Neural cell (in vitro differentiated cells): Measurements from ENCODE around the gene SERTAD2. TPM values are rescaled to one million over a fixed set of nuclear protein-coding genes. Genes with fewer than 3 reads are reported as not detected.

Experiments used
- H2AFZ ChIP-seq: fragments of 200-600, 300-800 bp; sonication (generic), shearing (Covaris generic); 2 replicates; pipeline ENCODE4 v1.6.0; 2014; ENCODE audit warnings: low read depth, mild to moderate bottlenecking, antibody characterized with exemption, low read length, moderate library complexity
- H3F3A ChIP-seq: fragments of 200-600 bp; shearing (Covaris generic); 2 replicates; pipeline ENCODE4 v1.6.1; 2016; ENCODE audit warnings: mild to moderate bottlenecking, moderate library complexity, mixed read lengths, antibody characterized with exemption, low read length; ENCODE audit not compliant: insufficient read depth, poor library complexity, severe bottlenecking
- H3K27ac ChIP-seq: fragments of 200-600, 300-800 bp; sonication (generic), shearing (Covaris generic); 2 replicates; pipeline ENCODE4 v1.5.1; 2014; ENCODE audit warnings: mild to moderate bottlenecking, low read length, moderate library complexity
- H3K27me3 ChIP-seq: fragments of 300-800, 200-600 bp; sonication (generic), shearing (Covaris generic); 2 replicates; pipeline ENCODE4 v1.6.0; 2014; ENCODE audit warnings: mild to moderate bottlenecking, low read depth, low read length, moderate library complexity; ENCODE audit not compliant: insufficient read depth
- H3K36me3 ChIP-seq: fragments of 300-800, 200-600 bp; sonication (generic), shearing (Covaris generic); 2 replicates; pipeline ENCODE4 v1.5.1; 2014; ENCODE audit warnings: mild to moderate bottlenecking, antibody characterized with exemption, low read length, moderate library complexity; ENCODE audit not compliant: insufficient read depth
- H3K4me2 ChIP-seq: fragments of 300-800, 200-600 bp; sonication (generic), shearing (Covaris generic); 2 replicates; pipeline ENCODE4 v1.6.0; 2014; ENCODE audit warnings: mild to moderate bottlenecking, low read length
- H3K4me3 ChIP-seq: fragments of 300-800, 200-600 bp; sonication (generic), shearing (Covaris generic); 2 replicates; pipeline ENCODE4 v1.5.1; 2014; ENCODE audit warnings: mild to moderate bottlenecking, low read length, moderate library complexity
- H3K79me2 ChIP-seq: fragments of 200-600 bp; shearing (Covaris generic); replicated peaks from 2 replicates; pipeline ENCODE4 v1.6.0; 2014; ENCODE audit warnings: mild to moderate bottlenecking, low read length, moderate library complexity; ENCODE audit not compliant: insufficient read depth
- H3K9ac ChIP-seq: fragments of 300-800, 200-600 bp; sonication (generic), shearing (Covaris generic); 2 replicates; pipeline ENCODE4 v1.6.1; 2016; ENCODE audit warnings: mild to moderate bottlenecking, low read length, mixed read lengths
- H3K9me2 ChIP-seq: fragments of 200-600 bp; shearing (Covaris generic); 2 replicates; pipeline ENCODE4 v1.6.1; 2016; ENCODE audit warnings: mild to moderate bottlenecking, low read length, mixed read lengths; ENCODE audit not compliant: insufficient read depth
- H3K9me3 ChIP-seq: fragments of 200-600, 300-800 bp; sonication (generic), shearing (Covaris generic); 2 replicates; pipeline ENCODE4 v1.6.1; 2016; ENCODE audit warnings: mild to moderate bottlenecking, mixed run types, low read length, moderate library complexity, mixed read lengths
- H4K20me1 ChIP-seq: fragments of 200-600 bp; shearing (Covaris generic); 2 replicates; pipeline ENCODE4 v1.6.1; 2016; ENCODE audit warnings: mild to moderate bottlenecking, mixed run types; ENCODE audit not compliant: insufficient read depth
- CTCF ChIP-seq: fragments of 450-650 bp; IDR thresholded peaks from 2 replicates; pipeline ENCODE4 v1.5.1; 2014; ENCODE audit warnings: antibody characterized with exemption, mild to moderate bottlenecking, moderate library complexity; ENCODE audit not compliant: poor library complexity, severe bottlenecking
- EP300 ChIP-seq: fragments of 450-650 bp; conservative IDR thresholded peaks from 2 replicates; pipeline ENCODE4 v1.6.1; 2014; ENCODE audit warnings: antibody characterized with exemption, mild to moderate bottlenecking, moderate library complexity; ENCODE audit not compliant: poor library complexity, severe bottlenecking
- EZH2 ChIP-seq: fragments of 200-600, 300-800 bp; shearing (Covaris generic), sonication (generic); IDR thresholded peaks from 2 replicates; pipeline ENCODE4 v1.6.1; 2014; ENCODE audit warnings: antibody characterized with exemption, low read length, borderline replicate concordance, mild to moderate bottlenecking; ENCODE audit not compliant: insufficient read depth, poor library complexity, severe bottlenecking
- MXI1 ChIP-seq: fragments of 450-650 bp; conservative IDR thresholded peaks from 2 replicates; pipeline ENCODE4 v1.6.1; 2014; ENCODE audit warnings: antibody characterized with exemption, mild to moderate bottlenecking; ENCODE audit not compliant: poor library complexity, severe bottlenecking
- POLR2AphosphoS5 ChIP-seq: IDR thresholded peaks from 2 replicates; pipeline ENCODE4 v1.6.1; 2012
- RAD21 ChIP-seq: fragments of 450-650 bp; conservative IDR thresholded peaks from 2 replicates; pipeline ENCODE4 v1.6.1; 2014; ENCODE audit warnings: antibody characterized with exemption, mild to moderate bottlenecking, moderate library complexity
- REST ChIP-seq: IDR thresholded peaks from 2 replicates; pipeline ENCODE4 v1.6.1; 2012; ENCODE audit warnings: borderline replicate concordance
- SMC3 ChIP-seq: fragments of 450-650 bp; conservative IDR thresholded peaks from 2 replicates; pipeline ENCODE4 v1.6.1; 2014; ENCODE audit warnings: antibody characterized with exemption, mild to moderate bottlenecking, moderate library complexity; ENCODE audit not compliant: poor library complexity
- TAF1 ChIP-seq: IDR thresholded peaks from 2 replicates; pipeline ENCODE4 v1.6.1; 2012; ENCODE audit warnings: low read depth
- polyA plus RNA-seq: library from polyadenylated mRNA; depleted of rRNA; stranded (reverse); fragments of >200 nt; gene quantifications from 2 replicates; pipeline ENCODE4 v1.2.3, GENCODE V29; 2014

SERTAD2 gene
- polyA plus RNA-seq, 1 donor from 2014 or later, result 4.7 TPM

DNA sequence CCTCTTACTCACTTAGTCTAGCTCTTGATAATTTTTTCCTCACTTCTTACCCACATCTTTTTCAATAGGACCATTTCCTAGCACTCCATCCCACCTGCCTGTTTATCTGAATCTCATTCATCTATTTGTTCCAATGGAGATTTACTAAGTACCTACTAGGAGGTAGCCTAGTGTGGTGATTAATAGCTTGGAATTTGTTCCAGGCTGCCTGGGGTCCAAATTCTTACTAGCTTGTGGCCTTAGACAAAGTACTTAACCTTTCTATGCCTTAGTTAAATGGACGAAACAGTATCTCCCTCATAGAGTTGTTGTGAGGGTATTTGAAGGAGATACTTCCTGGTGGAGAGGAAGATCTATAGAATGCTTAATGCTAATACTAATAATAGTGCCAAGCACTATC is 42.9 kb upstream of the SERTAD2 start:
- H3K4me2 ChIP-seq, result no peak overlapping the region

DNA sequence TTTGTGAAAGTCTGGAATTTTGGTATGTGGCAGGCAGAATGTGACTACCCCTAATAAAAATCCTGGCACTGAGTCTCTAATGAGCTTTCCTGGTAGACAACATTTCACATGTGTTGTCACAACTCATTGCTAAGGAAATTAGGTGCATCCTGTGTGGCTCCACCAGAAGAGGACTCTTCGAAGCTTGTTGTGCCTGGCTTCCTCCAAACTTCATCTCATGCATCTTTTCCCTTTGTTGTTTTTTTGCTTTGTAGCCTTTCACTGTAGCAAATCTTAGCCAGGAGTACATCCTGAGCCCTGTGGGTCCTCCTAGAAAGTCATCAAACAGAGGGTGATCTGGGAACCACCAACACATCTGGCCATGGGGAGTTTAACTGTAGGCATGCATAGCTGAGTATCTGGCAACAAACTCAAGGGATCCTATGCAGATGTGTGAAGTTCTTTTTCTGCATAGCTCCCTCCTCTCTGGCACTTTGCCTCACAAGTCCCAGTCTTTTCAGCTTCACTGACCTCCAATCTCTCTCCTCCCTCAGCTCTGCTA is 42.1 kb upstream of the SERTAD2 start:
- Histone ChIP-seq H3K9me2 (no peaks in the 10 kb centered on the region), H3K27me3 (no peaks in the 10 kb centered on the region), H3K9ac (no peak overlapping the region), H3K27ac (no peak overlapping the region), H3K36me3 (no peaks in the 10 kb centered on the region), H3K4me3 (no peak overlapping the region), H4K20me1 (no peaks in the 10 kb centered on the region), H3K9me3 (peaks cover 2% of the 10 kb centered on the region), H3K4me2 (no peak overlapping the region), H3F3A (no peaks in the 10 kb centered on the region), H3K79me2 (no peaks in the 10 kb centered on the region), H2AFZ (no peak overlapping the region)
- TF ChIP-seq SMC3, result no peak
- no peak for TF ChIP-seq REST
- no peak for TF ChIP-seq MXI1
- TF ChIP-seq EZH2, result no peak
- no peak for TF ChIP-seq RAD21
- no peak for TF ChIP-seq POLR2AphosphoS5

More for the DNA sequence above, 42.9 kb upstream of the SERTAD2 start:
- peaks cover 2% of the 10 kb centered on the region for H3K9me3 ChIP-seq
- H3K27me3 ChIP-seq, result no peaks in the 10 kb centered on the region
- no peak overlapping the region for H2AFZ ChIP-seq
- no peak for TF ChIP-seq MXI1
- TF ChIP-seq CTCF, result no peak
- no peak for TF ChIP-seq POLR2AphosphoS5
- TF ChIP-seq EZH2, result no peak
- TF ChIP-seq TAF1, result no peak
- TF ChIP-seq EP300, result no peak
- TF ChIP-seq RAD21, result no peak
- no peak for TF ChIP-seq REST
- TF ChIP-seq SMC3, result no peak
- H3K27ac ChIP-seq, result no peak overlapping the region
- no peaks in the 10 kb centered on the region for H3K9me2 ChIP-seq
- H4K20me1 ChIP-seq, result no peaks in the 10 kb centered on the region
- H3F3A ChIP-seq, result no peaks in the 10 kb centered on the region
- H3K4me3 ChIP-seq, result no peak overlapping the region
- no peak overlapping the region for H3K9ac ChIP-seq
- H3K79me2 ChIP-seq, result no peaks in the 10 kb centered on the region
- no peaks in the 10 kb centered on the region for H3K36me3 ChIP-seq
